GM21528 (cell line): ENCODE measurements around the gene BCL11B.

Experiments used
- ATAC-seq: cut with Tn5 transposase; IDR thresholded peaks from one replicate; pipeline ENCODE4 v1.9.1; 2021; ENCODE audit warnings: mild to moderate bottlenecking, moderate library complexity; ENCODE audit not compliant: unreplicated experiment, low FRiP score

Gene BCL11B

GRCh38 chr14:99256483-99256874, 15.5 kb downstream of the BCL11B start:
- no peak for ATAC-seq

- no peak for ATAC-seq
Measured at GRCh38 chr14:99255621-99256482, 16.1 kb downstream of the BCL11B start.

DNA sequence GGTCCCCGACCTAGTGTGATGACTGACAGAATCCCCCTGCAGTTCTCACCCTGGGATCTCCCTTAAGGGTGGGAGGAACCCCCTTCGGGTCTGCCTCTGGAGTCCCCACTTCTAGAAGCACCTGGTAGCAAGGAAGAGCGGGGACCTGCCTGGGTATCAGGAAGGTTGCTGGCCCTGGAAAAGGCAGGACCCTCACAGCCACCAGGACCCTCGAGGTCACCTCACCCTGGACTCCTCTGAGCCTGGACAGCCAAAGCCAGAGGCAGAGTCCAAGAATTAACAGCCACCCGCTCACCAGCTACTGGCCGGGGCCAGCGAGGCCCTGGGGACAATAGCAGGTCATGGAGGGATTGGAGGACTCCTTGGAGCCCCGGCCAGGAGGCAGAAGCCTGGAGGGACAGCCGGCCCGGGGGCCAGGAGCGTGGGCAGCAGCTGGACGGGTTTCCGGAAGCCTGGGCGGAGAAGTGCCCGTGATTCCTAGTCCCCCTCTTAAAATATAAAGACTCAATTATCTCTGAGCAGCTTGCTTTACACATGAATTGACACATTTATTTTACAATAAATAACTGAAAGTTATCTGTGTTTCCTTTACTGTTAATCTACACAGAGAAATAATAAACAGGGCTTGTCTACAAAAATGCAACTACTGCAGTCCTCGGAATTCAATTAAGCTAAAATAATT, 17.5 kb downstream of the BCL11B start:
- ATAC-seq = no peak

DNA sequence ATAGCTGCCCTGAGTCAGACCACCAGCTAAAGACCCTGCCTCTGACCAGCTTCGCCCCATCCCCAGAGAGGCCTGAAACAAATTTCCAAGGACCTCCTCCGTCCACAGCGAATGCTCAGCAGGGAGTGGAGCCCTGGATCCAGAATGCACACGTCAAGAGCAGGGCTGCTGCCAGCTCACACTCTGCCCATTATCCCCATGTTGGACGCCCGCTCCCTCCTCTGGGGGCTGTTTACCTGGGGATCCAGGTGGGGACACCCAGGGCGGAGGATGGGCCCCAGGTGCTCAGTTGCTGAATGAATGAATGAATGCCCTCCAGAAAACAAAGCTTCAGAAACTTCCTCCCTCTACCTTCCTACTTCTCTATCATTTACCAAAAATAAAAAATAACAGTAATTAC, 18.1 kb downstream of the BCL11B start:
- no peak for ATAC-seq

- no peak for ATAC-seq
Measured at GRCh38 chr14:99252940-99253868, 18.8 kb downstream of the BCL11B start.

DNA sequence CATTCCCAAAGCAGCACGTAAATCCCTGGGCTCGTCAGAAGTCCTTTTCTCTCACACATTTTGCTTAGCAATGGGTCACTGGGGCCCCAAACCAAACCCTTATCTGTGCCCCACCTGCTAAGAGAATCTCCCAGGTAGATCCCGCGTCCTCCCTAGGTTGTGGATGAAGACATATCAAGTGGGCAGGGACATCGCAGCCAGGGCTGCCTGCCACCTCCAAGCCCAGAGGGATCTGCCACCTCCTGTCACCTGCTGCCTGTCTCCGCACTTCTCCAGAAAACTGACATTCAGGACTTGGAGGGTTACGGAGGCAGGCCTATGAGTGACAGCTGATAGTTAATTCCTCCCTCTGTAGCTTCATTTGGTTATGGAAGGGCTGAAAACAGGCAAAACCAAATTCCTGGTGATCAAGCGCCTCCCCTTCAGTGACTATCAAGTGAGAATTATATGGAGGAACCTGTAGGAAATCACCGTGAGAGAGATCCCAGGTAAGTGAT, 19.5 kb downstream of the BCL11B start:
- ATAC-seq = no peak

GRCh38 chr14:99251721-99252120, 20.3 kb downstream of the BCL11B start:
- no peak for ATAC-seq

- no peak for ATAC-seq
Measured at GRCh38 chr14:99250636-99251208, 21.3 kb downstream of the BCL11B start.

DNA sequence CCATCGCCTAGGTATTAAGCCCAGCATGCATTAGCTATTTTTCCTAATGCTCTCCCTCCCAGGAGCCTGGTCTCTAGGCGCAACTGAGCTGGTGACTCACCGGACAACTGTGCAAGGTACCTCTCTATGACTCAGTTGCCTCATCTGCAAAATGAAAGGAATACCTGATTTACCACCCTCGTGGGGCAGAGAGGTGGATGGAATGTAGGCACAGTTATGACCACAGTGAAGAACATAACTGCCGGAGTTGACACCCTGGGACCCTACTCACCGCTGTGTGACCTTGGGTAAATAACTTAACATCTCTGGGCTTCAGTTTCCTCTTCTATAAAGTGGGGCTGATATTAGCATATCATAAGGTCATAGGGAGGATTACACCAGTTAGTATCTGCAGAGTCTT, 22.6 kb downstream of the BCL11B start:
- no peak for ATAC-seq

DNA sequence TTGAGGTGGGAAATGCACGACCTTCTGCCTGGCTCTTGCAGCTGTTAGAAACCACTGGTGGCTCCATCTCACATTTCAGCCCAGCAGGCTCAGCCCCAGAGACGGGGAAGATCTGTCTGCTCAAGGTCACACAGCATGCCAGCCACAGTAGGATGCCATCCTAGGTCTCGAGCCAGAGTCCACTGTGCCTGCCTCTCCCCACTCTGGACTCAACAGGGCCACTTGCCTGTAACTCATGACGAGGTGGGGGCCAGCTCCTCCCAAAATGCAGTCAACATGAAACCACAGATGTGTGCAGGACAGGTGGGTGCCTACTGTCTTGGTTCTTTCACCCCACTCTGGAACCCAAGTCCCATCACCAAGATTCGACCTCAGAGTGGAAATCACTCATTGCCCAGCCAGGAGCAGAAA, 23.2 kb downstream of the BCL11B start:
- no peak for ATAC-seq

DNA sequence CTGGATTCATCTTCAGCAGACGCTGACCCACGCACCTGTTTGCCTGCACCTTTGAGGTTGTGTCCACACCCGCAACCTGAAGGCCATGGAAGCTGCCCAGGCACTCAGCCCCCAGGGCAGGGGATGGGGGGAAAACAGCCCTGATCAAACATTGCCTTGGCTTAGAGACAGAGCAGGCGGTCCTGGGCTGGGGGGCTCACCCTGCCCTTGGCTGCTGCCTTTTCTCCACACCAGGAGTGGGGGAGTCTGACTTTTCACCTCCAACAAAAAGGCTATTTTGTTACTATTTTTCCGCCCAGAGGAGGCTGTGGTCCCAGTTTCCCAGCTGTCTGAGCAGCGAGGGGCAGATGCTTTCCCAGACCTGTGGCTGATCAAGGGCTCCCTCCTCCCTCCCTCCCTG, 24.2 kb downstream of the BCL11B start:
- no peak for ATAC-seq

- ATAC-seq = no peak
Measured at GRCh38 chr14:99247101-99247729, 24.8 kb downstream of the BCL11B start.

DNA sequence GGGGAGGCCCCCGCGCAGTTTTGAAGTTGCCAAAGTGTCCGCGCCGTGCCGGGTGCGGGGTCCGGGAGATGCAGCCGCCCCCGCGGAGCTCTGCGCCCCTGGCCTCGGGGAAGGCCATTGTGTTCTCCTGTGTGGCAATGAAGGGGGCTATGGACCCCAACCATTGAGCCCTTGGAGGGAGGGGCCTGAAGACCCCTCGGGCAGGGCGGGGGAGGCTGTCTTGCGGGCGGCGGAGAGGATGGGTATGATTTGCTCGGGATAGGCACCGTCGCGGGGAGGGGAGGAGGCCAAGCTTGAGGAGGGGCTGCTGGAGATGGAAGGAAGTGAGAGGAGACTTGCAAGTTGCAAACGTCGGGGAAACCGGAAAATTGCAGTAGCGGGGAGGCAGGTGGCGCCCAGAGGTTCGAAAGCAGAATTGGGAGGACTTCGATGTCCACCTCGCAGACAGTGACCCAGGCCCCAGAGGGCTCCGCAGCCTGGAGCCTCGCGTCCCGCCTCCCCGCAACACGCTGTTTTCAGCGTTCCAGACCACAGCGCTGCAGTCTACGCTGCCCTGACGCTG, 25.4 kb downstream of the BCL11B start:
- ATAC-seq = no peak

GRCh38 chr14:99245564-99246511, 26.2 kb downstream of the BCL11B start:
- no peak for ATAC-seq

GRCh38 chr14:99244941-99245563, 26.9 kb downstream of the BCL11B start:
- ATAC-seq = no peak

DNA sequence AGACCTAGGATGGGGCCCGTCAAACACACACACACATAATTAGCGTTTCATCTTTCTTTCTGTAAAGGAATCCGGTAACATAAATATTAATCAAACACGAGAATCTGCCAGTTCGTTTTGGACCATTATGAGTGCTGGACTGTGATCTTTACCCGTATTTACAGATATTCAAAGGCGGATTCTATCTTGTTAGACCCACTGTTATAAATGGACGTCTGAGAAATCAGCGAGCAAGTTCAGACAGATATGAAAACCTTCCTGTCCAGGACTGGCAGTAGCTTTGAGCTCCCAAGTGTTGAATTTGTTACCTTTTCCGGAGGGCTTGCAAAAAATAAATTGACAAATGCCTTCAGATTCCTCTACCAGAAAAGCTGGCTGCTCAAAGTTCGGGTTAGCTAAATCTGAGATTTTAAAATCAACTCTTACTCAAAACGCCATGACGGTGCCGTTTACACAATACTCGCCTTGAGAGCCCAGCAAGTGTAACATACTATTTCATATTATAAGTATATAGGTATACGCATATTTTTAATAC, 27.6 kb downstream of the BCL11B start:
- no peak for ATAC-seq

DNA sequence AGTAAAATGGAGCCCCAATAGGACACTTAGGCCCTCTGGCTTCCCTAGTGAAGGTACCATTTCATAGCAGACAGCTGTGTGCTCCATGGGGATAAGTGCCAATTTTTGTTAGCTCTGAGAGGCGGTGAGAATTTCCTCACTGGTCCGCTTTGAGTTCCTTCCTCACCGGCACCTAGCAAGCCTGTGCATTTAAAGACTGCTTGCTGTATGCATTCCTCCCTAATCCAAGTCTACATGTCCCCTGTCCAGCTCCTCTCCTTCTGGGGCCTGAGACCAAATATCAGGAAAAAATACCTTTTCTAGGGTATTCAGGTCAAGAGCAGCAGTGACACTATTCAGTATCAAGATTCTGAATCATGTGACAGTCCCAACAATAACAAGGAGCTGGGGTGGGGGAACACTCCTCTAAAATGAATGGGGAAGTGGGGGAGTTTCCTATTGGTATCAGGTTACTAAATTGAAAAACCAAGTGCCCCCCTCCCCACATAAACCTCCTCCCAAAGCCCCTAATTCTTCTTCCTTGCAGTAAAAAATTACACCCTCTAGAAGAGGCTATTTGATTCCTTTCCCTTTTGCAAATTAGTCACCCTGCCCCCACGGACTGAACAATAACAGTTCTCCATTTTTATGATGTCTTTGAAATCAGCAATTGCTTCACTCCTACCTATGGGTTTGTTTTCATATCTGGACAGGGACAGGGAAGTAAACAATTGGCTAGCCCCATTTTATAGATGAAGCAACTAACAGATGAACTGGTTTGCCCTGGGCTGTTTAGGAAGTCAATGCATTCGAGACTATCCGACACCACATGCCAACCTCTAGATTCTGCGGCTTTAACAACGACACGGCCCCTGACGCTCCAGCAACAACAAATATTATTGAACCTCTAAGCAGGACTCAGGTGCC, 28.9 kb downstream of the BCL11B start:
- no peak for ATAC-seq
